ENCODE measurements around the gene NEUROG3. TPM values are rescaled to one million over a fixed set of nuclear protein-coding genes. Genes with fewer than 3 reads are reported as not detected.
A peak's percentile ranks its signal among the peaks of the same experiment; 100 is the strongest.

The NEUROG3 gene
- total RNA-seq, 1 experiment from 2014 or later = 2.4 TPM

- Mint-ChIP-seq H3K36me3 (peaks cover 16% of the 10 kb centered on the region), H3K27ac (no peak overlapping the region), H3K9me3 (peaks cover 22% of the 10 kb centered on the region), H3K4me3 (no peak overlapping the region), H3K4me1 (peaks cover 20% of the 10 kb centered on the region), H3K27me3 (ENCODE audit: low read depth) (peaks cover 7% of the 10 kb centered on the region)
- DNase-seq (ENCODE audit: low spot score) (no peak), ATAC-seq (no peak)
- ChIA-PET POLR2A (no interaction called here), CTCF (interaction anchor here (1.0 kb wide), 1 partner anchor 39 kb away, joined by 3 read pairs; no protein-coding TSS in a partner anchor)
- no peak for TF ChIP-seq ELF4 (CRISPR knock-in tag; IDR thresholded peaks at IDR 0.05; ENCODE audit: low read depth)
- no peak for TF ChIP-seq CREM (CRISPR knock-in tag; IDR thresholded peaks at IDR 0.05)
- TF ChIP-seq ATF3 (CRISPR knock-in tag; conservative IDR thresholded peaks at IDR 0.05) = no peak
- TF ChIP-seq ZNF416 (CRISPR knock-in tag; IDR thresholded peaks at IDR 0.05) = no peak
- TF ChIP-seq STAT6 (CRISPR knock-in tag; conservative IDR thresholded peaks at IDR 0.05; ENCODE audit: low read depth) = no peak
Measured at GRCh38 chr10:69554611-69555010, 18.6 kb downstream of the NEUROG3 start.

GRCh38 chr10:69553328-69553727 is 19.9 kb downstream of the NEUROG3 start:
- Mint-ChIP-seq H3K4me1 (peaks cover 15% of the 10 kb centered on the region), H3K27ac (no peak overlapping the region), H3K9me3 (peaks cover 34% of the 10 kb centered on the region), H3K27me3 (ENCODE audit: low read depth) (peaks cover 14% of the 10 kb centered on the region), H3K4me3 (no peak overlapping the region), H3K36me3 (peaks cover 27% of the 10 kb centered on the region)
- ChIA-PET POLR2A (no interaction called here), CTCF (interaction anchor here (0.6 kb wide), 1 partner anchor 554 kb away, joined by 3 read pairs; no protein-coding TSS in a partner anchor)
- DNase-seq (ENCODE audit: low spot score) (no peak), ATAC-seq (no peak)
- TF ChIP-seq USF1 (CRISPR knock-in tag; IDR thresholded peaks at IDR 0.05) = no peak
- TF ChIP-seq NR2C2 (CRISPR knock-in tag; IDR thresholded peaks at IDR 0.05) = no peak
- no peak for TF ChIP-seq ZNF138 (CRISPR knock-in tag; conservative IDR thresholded peaks at IDR 0.05)
- TF ChIP-seq JUN (CRISPR knock-in tag; IDR thresholded peaks at IDR 0.05) = no peak
- TF ChIP-seq CREB1 (CRISPR knock-in tag; IDR thresholded peaks at IDR 0.05) = no peak

GRCh38 chr10:69552268-69552667 is 21.0 kb downstream of the NEUROG3 start:
- no peak overlapping the region for H3K27ac Mint-ChIP-seq
- peaks cover 45% of the 10 kb centered on the region for H3K9me3 Mint-ChIP-seq
- H3K4me1 Mint-ChIP-seq = peaks cover 15% of the 10 kb centered on the region
- ATAC-seq (no peak), DNase-seq (ENCODE audit: low spot score) (no peak)
- TF ChIP-seq USF2 (CRISPR knock-in tag; IDR thresholded peaks at IDR 0.05) (no peak), ZNF423 (CRISPR knock-in tag; IDR thresholded peaks at IDR 0.05) (peak; percentile 81)
- no peak overlapping the region for H3K4me3 Mint-ChIP-seq
- ChIA-PET CTCF (interaction anchor here (0.9 to 1.3 kb wide), 3 partner anchors 36 to 84 kb away, joined by 3 to 5 read pairs (median 3); no protein-coding TSS in a partner anchor), POLR2A (no interaction called here)
- H3K36me3 Mint-ChIP-seq = peaks cover 29% of the 10 kb centered on the region
- peaks cover 19% of the 10 kb centered on the region for H3K27me3 Mint-ChIP-seq (ENCODE audit: low read depth)

- DNase-seq (ENCODE audit: low spot score) (no peak), ATAC-seq (no peak)
- no peak for TF ChIP-seq ETV6 (CRISPR knock-in tag; IDR thresholded peaks at IDR 0.05)
- TF ChIP-seq ZNF317 (CRISPR knock-in tag; IDR thresholded peaks at IDR 0.05; ENCODE audit: borderline replicate concordance, low read depth) = peak; percentile 99
- Mint-ChIP-seq H3K4me1 (peaks cover 7% of the 10 kb centered on the region), H3K27me3 (ENCODE audit: low read depth) (peaks cover 19% of the 10 kb centered on the region), H3K27ac (no peak overlapping the region), H3K4me3 (no peak overlapping the region), H3K9me3 (peaks cover 56% of the 10 kb centered on the region), H3K36me3 (peaks cover 34% of the 10 kb centered on the region)
- ChIA-PET POLR2A (no interaction called here), CTCF (no interaction called here)
Measured at GRCh38 chr10:69549959-69550358, 23.3 kb downstream of the NEUROG3 start.
